WTC11 (cell line): Measurements from ENCODE around the gene KRTAP7-1. TPM values are rescaled to one million over a fixed set of nuclear protein-coding genes. Genes with fewer than 3 reads are reported as not detected.

Experiments
- ATAC-seq: fragments of 200-7000 bp; cut with Tn5 transposase; 2 replicates; pipeline ENCODE4 v1.10.0; 2021; ENCODE audit warnings: mild to moderate bottlenecking, moderate library complexity
- CTCF ChIA-PET: fragments of 300-600 bp; sonication (Branson Sonifier 250); formaldehyde crosslinking; loops from one replicate; lab custom pipeline; 2021; ENCODE audit warnings: antibody characterized with exemption; lab: Charles Lee
- POLR2A ChIA-PET: fragments of 350-600 bp; sonication (Branson Sonifier 250); formaldehyde crosslinking; loops from one replicate; lab custom pipeline; 2021; ENCODE audit warnings: antibody characterized with exemption; lab: Charles Lee
- DNase-seq: peaks from one replicate; pipeline ENCODE4 v3.0.0; 2021; ENCODE audit warnings: low spot score
- H3K27ac Mint-ChIP-seq: 2 replicates; pipeline ENCODE4 v1.8.0; 2021; ENCODE audit warnings: mixed read lengths
- H3K27me3 Mint-ChIP-seq: 2 replicates; pipeline ENCODE4 v1.8.0; 2021; ENCODE audit warnings: low read depth, mild to moderate bottlenecking, moderate library complexity, mixed read lengths
- H3K36me3 Mint-ChIP-seq: 2 replicates; pipeline ENCODE4 v1.8.0; 2021; ENCODE audit warnings: mixed read lengths
- H3K4me1 Mint-ChIP-seq: 2 replicates; pipeline ENCODE4 v1.8.0; 2022; ENCODE audit warnings: mixed read lengths
- H3K4me3 Mint-ChIP-seq: 2 replicates; pipeline ENCODE4 v1.8.0; 2021; ENCODE audit warnings: mild to moderate bottlenecking, moderate library complexity, mixed read lengths
- H3K9me3 Mint-ChIP-seq: 2 replicates; pipeline ENCODE4 v1.8.0; 2021; ENCODE audit warnings: mixed read lengths
- CREB1 ChIP-seq: sonication (generic); formaldehyde crosslinking; IDR thresholded peaks from 2 replicates; pipeline ENCODE4 v1.8.0; 2023; ENCODE audit warnings: mild to moderate bottlenecking, missing genetic modification reagents
- CREM ChIP-seq: sonication (generic); formaldehyde crosslinking; IDR thresholded peaks from 2 replicates; pipeline ENCODE4 v1.8.1; 2022; ENCODE audit warnings: mild to moderate bottlenecking, missing genetic modification reagents, moderate library complexity
- CTCF ChIP-seq: fragments of 200-600 bp; IDR thresholded peaks from 2 replicates; pipeline ENCODE4 v1.8.0; 2022; ENCODE audit warnings: antibody characterized with exemption
- EMX1 ChIP-seq: fragments of 250-450 bp; sonication (Bioruptor Pico); IDR thresholded peaks from 2 replicates; pipeline ENCODE4 v1.8.0; 2021; ENCODE audit warnings: mild to moderate bottlenecking
- ETV6 ChIP-seq: sonication (generic); formaldehyde crosslinking; IDR thresholded peaks from 2 replicates; pipeline ENCODE4 v1.8.1; 2022; ENCODE audit warnings: mild to moderate bottlenecking, missing genetic modification reagents
- FOXJ3 ChIP-seq: sonication (generic); formaldehyde crosslinking; IDR thresholded peaks from 2 replicates; pipeline ENCODE4 v1.9.0; 2021; ENCODE audit warnings: missing genetic modification reagents, mild to moderate bottlenecking, borderline replicate concordance
- FOXK1 ChIP-seq: sonication (generic); formaldehyde crosslinking; IDR thresholded peaks from 2 replicates; pipeline ENCODE4 v1.8.0; 2022; ENCODE audit warnings: mild to moderate bottlenecking, moderate library complexity, missing genetic modification reagents
- GTF2I ChIP-seq: fragments of 250-450 bp; sonication (Bioruptor Pico); conservative IDR thresholded peaks from 2 replicates; pipeline ENCODE4 v1.4.0; 2021; ENCODE audit warnings: mild to moderate bottlenecking
- HMGA2 ChIP-seq: fragments of 250-450 bp; sonication (Bioruptor Pico); IDR thresholded peaks from 2 replicates; pipeline ENCODE4 v1.4.0; 2021; ENCODE audit warnings: mild to moderate bottlenecking, moderate library complexity
- JAZF1 ChIP-seq: fragments of 250-450 bp; sonication (Bioruptor Pico); IDR thresholded peaks from 2 replicates; pipeline ENCODE4 v1.9.0; 2021; ENCODE audit warnings: moderate library complexity, mild to moderate bottlenecking, inconsistent platforms
- MYBL2 ChIP-seq: sonication (generic); formaldehyde crosslinking; IDR thresholded peaks from 2 replicates; pipeline ENCODE4 v1.8.1; 2023; ENCODE audit warnings: mild to moderate bottlenecking, moderate library complexity, missing genetic modification reagents
- NFYB ChIP-seq: sonication (generic); formaldehyde crosslinking; conservative IDR thresholded peaks from 2 replicates; pipeline ENCODE4 v1.8.0; 2022; ENCODE audit warnings: low read depth, missing genetic modification reagents
- NR1H2 ChIP-seq: sonication (generic); formaldehyde crosslinking; IDR thresholded peaks from 2 replicates; pipeline ENCODE4 v1.9.0; 2021; ENCODE audit warnings: mild to moderate bottlenecking, moderate library complexity, missing genetic modification reagents
- PRDM15 ChIP-seq: sonication (generic); formaldehyde crosslinking; IDR thresholded peaks from 2 replicates; pipeline ENCODE4 v1.8.0; 2022; ENCODE audit warnings: missing genetic modification reagents
- SMAD3 ChIP-seq: sonication (generic); formaldehyde crosslinking; IDR thresholded peaks from 2 replicates; pipeline ENCODE4 v1.8.0; 2022; ENCODE audit warnings: missing genetic modification reagents, mild to moderate bottlenecking, borderline replicate concordance
- SP1 ChIP-seq: sonication (generic); formaldehyde crosslinking; conservative IDR thresholded peaks from 2 replicates; pipeline ENCODE4 v1.8.1; 2022; ENCODE audit warnings: missing genetic modification reagents
- TEAD1 ChIP-seq: sonication (generic); formaldehyde crosslinking; IDR thresholded peaks from 2 replicates; pipeline ENCODE4 v1.8.0; 2022; ENCODE audit warnings: mild to moderate bottlenecking, missing genetic modification reagents
- TEAD4 ChIP-seq: sonication (generic); formaldehyde crosslinking; IDR thresholded peaks from 2 replicates; pipeline ENCODE4 v1.8.0; 2022; ENCODE audit warnings: mild to moderate bottlenecking, missing genetic modification reagents
- ZBTB21 ChIP-seq: sonication (generic); formaldehyde crosslinking; IDR thresholded peaks from 2 replicates; pipeline ENCODE4 v1.8.1; 2023; ENCODE audit warnings: mild to moderate bottlenecking, missing genetic modification reagents, borderline replicate concordance
- ZBTB43 ChIP-seq: sonication (generic); formaldehyde crosslinking; IDR thresholded peaks from 2 replicates; pipeline ENCODE4 v1.8.1; 2023; ENCODE audit warnings: mild to moderate bottlenecking, missing genetic modification reagents
- ZNF121 ChIP-seq: sonication (generic); formaldehyde crosslinking; IDR thresholded peaks from 2 replicates; pipeline ENCODE4 v1.8.0; 2023; ENCODE audit warnings: missing genetic modification reagents
- ZNF138 ChIP-seq: sonication (generic); formaldehyde crosslinking; conservative IDR thresholded peaks from 2 replicates; pipeline ENCODE4 v1.8.1; 2022; ENCODE audit warnings: mild to moderate bottlenecking, moderate library complexity, missing genetic modification reagents
- ZNF317 ChIP-seq: sonication (generic); formaldehyde crosslinking; IDR thresholded peaks from 2 replicates; pipeline ENCODE4 v1.8.1; 2023; ENCODE audit warnings: low read depth, mild to moderate bottlenecking, moderate library complexity, missing genetic modification reagents, borderline replicate concordance
- ZNF423 ChIP-seq: fragments of 250-450 bp; sonication (Bioruptor Pico); IDR thresholded peaks from 2 replicates; pipeline ENCODE4 v2.1.2; 2022; ENCODE audit warnings: mild to moderate bottlenecking, moderate library complexity
- ZNF671 ChIP-seq: fragments of 250-450 bp; sonication (Bioruptor Pico); IDR thresholded peaks from 2 replicates; pipeline ENCODE4 v1.8.0; 2021; ENCODE audit warnings: mild to moderate bottlenecking
- ZSCAN18 ChIP-seq: fragments of 250-450 bp; sonication (Bioruptor Pico); IDR thresholded peaks from 2 replicates; pipeline ENCODE4 v2.1.2; 2022; ENCODE audit warnings: mild to moderate bottlenecking, moderate library complexity
- total RNA-seq: library from RNA; stranded (reverse); gene quantifications from 3 replicates; pipeline ENCODE4 v1.2.3, GENCODE V29; 2021

KRTAP7-1 gene
- total RNA-seq, 1 experiment from 2014 or later = not detected

- TF ChIP-seq ZSCAN18 (CRISPR knock-in tag) = no peak
- no peak for TF ChIP-seq ZBTB21 (CRISPR knock-in tag)
- TF ChIP-seq ZNF138 (CRISPR knock-in tag) = no peak
- no peak for TF ChIP-seq TEAD4
- TF ChIP-seq JAZF1 = no peak
- TF ChIP-seq ZBTB43 (CRISPR knock-in tag) = no peak
Observed at GRCh38 chr21:30838536-30838935, 9.0 kb upstream of the KRTAP7-1 start (continued).

GRCh38 chr21:30831194-30831765, 1.7 kb upstream of the KRTAP7-1 start:
- peak; percentile 81 for ATAC-seq
- POLR2A ChIA-PET = no interaction called here

GRCh38 chr21:30818837-30819610, 10.5 kb downstream of the KRTAP7-1 start:
- peaks cover 3% of the 10 kb centered on the region for H3K4me1 Mint-ChIP-seq
- TF ChIP-seq EMX1 (CRISPR knock-in tag) = no peak
- no peak for TF ChIP-seq HMGA2 (CRISPR knock-in tag)
- no peak for TF ChIP-seq FOXK1
- no peak for TF ChIP-seq SP1 (CRISPR knock-in tag)
- TF ChIP-seq SMAD3 (CRISPR knock-in tag) = no peak
- no peak for TF ChIP-seq ZNF423
- TF ChIP-seq ZNF671 (CRISPR knock-in tag) = no peak
- no peak for TF ChIP-seq NR1H2 (CRISPR knock-in tag)
- TF ChIP-seq ZNF121 (CRISPR knock-in tag) = no peak
- TF ChIP-seq PRDM15 (CRISPR knock-in tag) = no peak
- TF ChIP-seq GTF2I = no peak
- no peak for TF ChIP-seq FOXJ3 (CRISPR knock-in tag)
- no peak for TF ChIP-seq JAZF1
- no peak for TF ChIP-seq ETV6 (CRISPR knock-in tag)
- TF ChIP-seq TEAD1 = no peak
- no peak for TF ChIP-seq MYBL2 (CRISPR knock-in tag)
- TF ChIP-seq CREB1 (CRISPR knock-in tag) = no peak
- TF ChIP-seq CREM (CRISPR knock-in tag) = no peak
- ChIA-PET POLR2A (no interaction called here), CTCF (no interaction called here)
- ATAC-seq = no peak
- no peak overlapping the region for H3K27ac Mint-ChIP-seq
- H3K4me3 Mint-ChIP-seq = no peak overlapping the region
- no peak for DNase-seq
- no peaks in the 10 kb centered on the region for H3K36me3 Mint-ChIP-seq
- H3K9me3 Mint-ChIP-seq = no peaks in the 10 kb centered on the region
- H3K27me3 Mint-ChIP-seq = no peaks in the 10 kb centered on the region

More at GRCh38 chr21:30831194-30831765, 1.7 kb upstream of the KRTAP7-1 start:
- peaks cover 3% of the 10 kb centered on the region; the same call in 1 of the 2 replicates for H3K9me3 Mint-ChIP-seq
- H3K4me3 Mint-ChIP-seq = no peak overlapping the region
- TF ChIP-seq ZNF317 (CRISPR knock-in tag) = peak; percentile 97
- TF ChIP-seq NFYB (CRISPR knock-in tag) = no peak
- TF ChIP-seq CTCF = peak; percentile 86
- CTCF ChIA-PET = interaction anchor here (0.5 to 2.1 kb wide), 11 partner anchors 8 to 1556 kb away, joined by 3 to 14 read pairs (median 3); partner anchors contain the start of gene KRTAP8-1
- H3K27ac Mint-ChIP-seq = no peak overlapping the region
- no peaks in the 10 kb centered on the region for H3K27me3 Mint-ChIP-seq
- peak; percentile 72 for DNase-seq
- no peaks in the 10 kb centered on the region for H3K4me1 Mint-ChIP-seq
- H3K36me3 Mint-ChIP-seq = no peaks in the 10 kb centered on the region
